ENCODE results near the gene SDHAF1. TPM values are rescaled to one million over a fixed set of nuclear protein-coding genes. Genes with fewer than 3 reads are reported as not detected.

SDHAF1 gene
- total RNA-seq, 1 experiment from 2014 or later: 16.0 TPM

DNA sequence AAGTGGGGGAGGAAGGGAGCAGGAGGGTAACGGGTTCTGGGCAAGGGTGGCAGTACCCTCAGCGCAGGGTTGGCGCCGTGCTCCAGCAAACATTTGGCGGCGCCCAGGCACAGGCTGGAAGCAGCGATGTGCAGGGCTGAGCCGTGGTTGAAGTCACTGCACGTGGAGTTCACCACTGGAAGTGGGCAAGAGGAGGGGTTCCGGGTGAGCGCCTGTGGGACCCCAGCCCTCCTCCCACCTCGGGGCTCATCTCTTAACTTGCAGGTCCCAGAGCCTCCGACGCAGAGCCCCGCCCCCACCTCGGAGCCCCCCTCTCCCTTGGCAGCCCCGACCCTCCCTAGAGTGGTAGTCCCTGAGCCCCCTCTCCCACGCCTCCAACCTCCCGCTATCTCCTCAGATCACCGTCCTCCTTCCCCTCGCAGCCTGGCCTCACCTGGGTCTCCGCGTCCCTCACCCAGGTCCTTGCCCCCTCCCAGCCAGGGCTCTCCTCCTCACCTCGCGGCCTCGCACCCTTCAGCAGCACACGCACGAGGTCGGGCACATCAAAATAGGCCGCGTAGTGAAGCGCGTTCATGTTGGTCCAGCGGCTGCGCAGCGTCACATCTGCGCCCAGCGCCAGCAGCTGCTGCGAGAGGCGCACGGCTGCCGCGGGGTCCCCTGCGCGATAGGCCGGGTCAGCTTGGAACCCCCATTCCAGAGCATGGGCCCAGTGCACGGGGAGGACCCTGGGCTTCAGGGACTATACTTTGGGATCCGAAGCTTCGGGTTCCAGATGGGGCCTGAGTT, 31.3 kb downstream of the SDHAF1 start:
- Histone ChIP-seq H3K9ac (ENCODE audit: extremely low read depth, insufficient read length, low read length) (no peak overlapping the region), H3K23me2 (ENCODE audit: insufficient read length, low read depth, low read length, poor library complexity, severe bottlenecking) (no peaks in the 10 kb centered on the region), H3K79me1 (ENCODE audit: insufficient read depth, low read depth, low read length, poor library complexity, severe bottlenecking) (no peaks in the 10 kb centered on the region), H3K14ac (ENCODE audit: insufficient read depth, low read length) (no peak overlapping the region), H3K27me3 (ENCODE audit: insufficient read depth, low read length) (no peaks in the 10 kb centered on the region), H3K4me1 (ENCODE audit: insufficient read depth, low read length) (no peaks in the 10 kb centered on the region), H3T11ph (ENCODE audit: low read length) (no peak overlapping the region), H3K23ac (ENCODE audit: insufficient read length, low read depth, low read length) (no peak overlapping the region), H3K4ac (ENCODE audit: low read depth, low read length) (no peak overlapping the region), H3K9me3 (ENCODE audit: control insufficient read depth, low read depth, low read length) (no peaks in the 10 kb centered on the region), H3K4me2 (ENCODE audit: insufficient read depth, insufficient read length, low read length) (no peak overlapping the region), H2BK120ac (ENCODE audit: low read depth, low read length, poor library complexity, severe bottlenecking) (no peak overlapping the region), H2AFZ (ENCODE audit: low read length) (no peak overlapping the region), H4K91ac (ENCODE audit: insufficient read length, low read depth, low read length) (no peak overlapping the region), H2AK5ac (ENCODE audit: insufficient read length, low read length) (no peak overlapping the region), H3K18ac (ENCODE audit: insufficient read length, low read depth, low read length) (no peak overlapping the region), H4K5ac (ENCODE audit: insufficient read length, low read depth, low read length) (no peak overlapping the region), H2BK5ac (ENCODE audit: insufficient read length, low read length) (no peak overlapping the region), H3K27ac (ENCODE audit: insufficient read length, low read depth, low read length) (no peak overlapping the region), H2BK20ac (ENCODE audit: low read depth, low read length, poor library complexity, severe bottlenecking) (no peak overlapping the region), H4K8ac (replicated peaks; ENCODE audit: insufficient read length, low read depth, low read length) (no peak overlapping the region), H4K20me1 (ENCODE audit: control insufficient read depth, insufficient read depth, insufficient read length) (no peaks in the 10 kb centered on the region), H3K79me2 (ENCODE audit: insufficient read depth, low read length) (no peaks in the 10 kb centered on the region), H2BK12ac (ENCODE audit: insufficient read length, low read depth, low read length) (no peak overlapping the region), H2BK15ac (ENCODE audit: low read depth, low read length) (no peak overlapping the region), H3K56ac (ENCODE audit: insufficient read length, low read depth, low read length) (no peak overlapping the region)
- 0 out of 7 replicates have a peak overlapping the region, but pooled peaks of 1 of the 3 experiments have one; percentile 49 for H3K27ac Mint-ChIP-seq
- H3K4me1 Mint-ChIP-seq: no peaks in the 10 kb centered on the region
- WGBS (ENCODE audit: extremely low coverage, insufficient read length, low lambda C conversion rate): no CpG with 5 or more reads among the region's 49 CpGs
- peaks cover 11 to 46% (median 39%) of the 10 kb centered on the region in 3 experiments for H3K36me3 Mint-ChIP-seq (ENCODE audit: insufficient read depth in 1 of 3, low read depth in 3 of 3)
- H3K27me3 Mint-ChIP-seq (ENCODE audit: low read depth): no peaks in the 10 kb centered on the region; the same call in 1 of the 2 replicates
- DNase-seq: no peak
- H3K4me3 Mint-ChIP-seq: no peak overlapping the region
- TF ChIP-seq, protein P1, sequence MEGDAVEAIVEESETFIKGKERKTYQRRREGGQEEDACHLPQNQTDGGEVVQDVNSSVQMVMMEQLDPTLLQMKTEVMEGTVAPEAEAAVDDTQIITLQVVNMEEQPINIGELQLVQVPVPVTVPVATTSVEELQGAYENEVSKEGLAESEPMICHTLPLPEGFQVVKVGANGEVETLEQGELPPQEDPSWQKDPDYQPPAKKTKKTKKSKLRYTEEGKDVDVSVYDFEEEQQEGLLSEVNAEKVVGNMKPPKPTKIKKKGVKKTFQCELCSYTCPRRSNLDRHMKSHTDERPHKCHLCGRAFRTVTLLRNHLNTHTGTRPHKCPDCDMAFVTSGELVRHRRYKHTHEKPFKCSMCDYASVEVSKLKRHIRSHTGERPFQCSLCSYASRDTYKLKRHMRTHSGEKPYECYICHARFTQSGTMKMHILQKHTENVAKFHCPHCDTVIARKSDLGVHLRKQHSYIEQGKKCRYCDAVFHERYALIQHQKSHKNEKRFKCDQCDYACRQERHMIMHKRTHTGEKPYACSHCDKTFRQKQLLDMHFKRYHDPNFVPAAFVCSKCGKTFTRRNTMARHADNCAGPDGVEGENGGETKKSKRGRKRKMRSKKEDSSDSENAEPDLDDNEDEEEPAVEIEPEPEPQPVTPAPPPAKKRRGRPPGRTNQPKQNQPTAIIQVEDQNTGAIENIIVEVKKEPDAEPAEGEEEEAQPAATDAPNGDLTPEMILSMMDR (conservative IDR thresholded peaks at IDR 0.05): no peak
- H3K9me3 Mint-ChIP-seq: no peaks in the 10 kb centered on the region; a peak in 1 of 5 replicates

Data from H9 (cell line).